Mesenchymal stem cell (in vitro differentiated cells and primary cell): ENCODE data around the gene UNC13D.

Source experiments
- DNase-seq: peaks from one replicate; pipeline ENCODE4 v3.0.0-alpha.2; 2013
- H2AFZ ChIP-seq: one replicate; pipeline ENCODE4 v1.6.1; 2013; ENCODE audit warnings: low read depth, mild to moderate bottlenecking, control low read depth, inconsistent platforms, low read length, moderate library complexity
- H2AK5ac ChIP-seq: 2 replicates; pipeline ENCODE4 v1.6.1; 2013; ENCODE audit warnings: low read length, moderate library complexity, mild to moderate bottlenecking, inconsistent platforms; ENCODE audit not compliant: severe bottlenecking
- H2BK120ac ChIP-seq: one replicate; pipeline ENCODE4 v1.6.1; 2013; ENCODE audit warnings: low read depth, mild to moderate bottlenecking, inconsistent platforms, low read length, moderate library complexity
- H2BK12ac ChIP-seq, 2 experiments: one replicate each; pipeline ENCODE4 v1.6.1; 2013; ENCODE audit warnings: inconsistent platforms in 2 of 2, low read length in 2 of 2, mild to moderate bottlenecking in 2 of 2, moderate library complexity in 2 of 2, control low read depth in 1 of 2
- H2BK15ac ChIP-seq: one replicate; pipeline ENCODE4 v1.6.1; 2013; ENCODE audit warnings: mild to moderate bottlenecking, low read depth, inconsistent platforms; ENCODE audit not compliant: poor library complexity, severe bottlenecking
- H2BK5ac ChIP-seq: 2 replicates; pipeline ENCODE4 v1.6.1; 2013; ENCODE audit warnings: low read depth, mild to moderate bottlenecking, low read length, control low read depth, inconsistent platforms; ENCODE audit not compliant: poor library complexity, severe bottlenecking
- H3K14ac ChIP-seq, 2 experiments: one replicate each; pipeline ENCODE4 v1.6.1; 2013; ENCODE audit warnings: inconsistent platforms in 2 of 2, low read length in 2 of 2, control low read depth in 1 of 2, mild to moderate bottlenecking in 1 of 2, moderate library complexity in 1 of 2
- H3K18ac ChIP-seq, 2 experiments: one replicate each; pipeline ENCODE4 v1.6.1; 2013; ENCODE audit warnings: inconsistent platforms in 2 of 2, low read length in 2 of 2, control low read depth in 1 of 2, low read depth in 1 of 2, mild to moderate bottlenecking in 1 of 2
- H3K23ac ChIP-seq, 2 experiments: one replicate each; pipeline ENCODE4 v1.6.1; 2013; ENCODE audit warnings: inconsistent platforms in 2 of 2, low read length in 2 of 2, mild to moderate bottlenecking in 2 of 2, moderate library complexity in 2 of 2, control low read depth in 1 of 2
- H3K27ac ChIP-seq: 2 replicates; pipeline ENCODE4 v1.5.1; 2013; ENCODE audit warnings: mild to moderate bottlenecking, moderate library complexity, low read length, control low read depth, inconsistent platforms; ENCODE audit not compliant: poor library complexity, severe bottlenecking
- H3K27me3 ChIP-seq, 2 experiments: 2 replicates each; pipeline versions ENCODE4 v1.6.1 to v1.7.0; 2013; ENCODE audit warnings: low read length in 2 of 2, mild to moderate bottlenecking in 2 of 2, moderate library complexity in 2 of 2, control low read depth in 1 of 2, inconsistent platforms in 1 of 2; ENCODE audit not compliant: control insufficient read depth in 1 of 2, insufficient read depth in 1 of 2
- H3K36me3 ChIP-seq, 2 experiments: 2 replicates each; pipeline versions ENCODE4 v1.6.1 to v1.7.0; 2013; ENCODE audit warnings: low read length in 2 of 2, control low read depth in 1 of 2, inconsistent platforms in 1 of 2, low read depth in 1 of 2, mild to moderate bottlenecking in 1 of 2; ENCODE audit not compliant: insufficient read depth in 2 of 2, control insufficient read depth in 1 of 2
- H3K4ac ChIP-seq, 2 experiments: one replicate each; pipeline ENCODE4 v1.6.1; 2013; ENCODE audit warnings: inconsistent platforms in 2 of 2, low read length in 2 of 2, mild to moderate bottlenecking in 2 of 2, moderate library complexity in 2 of 2, control low read depth in 1 of 2, low read depth in 1 of 2
- H3K4me1 ChIP-seq: 2 replicates; pipeline ENCODE4 v1.6.1; 2013; ENCODE audit warnings: low read depth, low read length, control low read depth; ENCODE audit not compliant: control insufficient read depth, insufficient read depth
- H3K4me2 ChIP-seq: 2 replicates; pipeline ENCODE4 v1.6.1; 2013; ENCODE audit warnings: low read length, mild to moderate bottlenecking, inconsistent platforms; ENCODE audit not compliant: poor library complexity, severe bottlenecking
- H3K4me3 ChIP-seq, 2 experiments: 2 replicates each; pipeline versions ENCODE4 v1.5.1 to v1.7.0; 2013; ENCODE audit warnings: low read length in 2 of 2, mild to moderate bottlenecking in 2 of 2, control low read depth in 1 of 2, low read depth in 1 of 2; ENCODE audit not compliant: insufficient read depth in 1 of 2
- H3K79me1 ChIP-seq: replicated peaks from 2 replicates; pipeline ENCODE4 v1.6.1; 2013; ENCODE audit warnings: mild to moderate bottlenecking, control low read depth, low read length, inconsistent platforms; ENCODE audit not compliant: poor library complexity, severe bottlenecking
- H3K9ac ChIP-seq: 2 replicates; pipeline ENCODE4 v1.7.0; 2013; ENCODE audit warnings: mild to moderate bottlenecking, low read length, moderate library complexity
- H3K9me3 ChIP-seq: 2 replicates; pipeline ENCODE4 v1.7.0; 2013; ENCODE audit warnings: mild to moderate bottlenecking, low read length; ENCODE audit not compliant: control insufficient read depth
- H4K8ac ChIP-seq: one replicate; pipeline ENCODE4 v1.6.1; 2013; ENCODE audit warnings: inconsistent platforms, mild to moderate bottlenecking, low read length, moderate library complexity
- H4K91ac ChIP-seq: one replicate; pipeline ENCODE4 v1.6.1; 2013; ENCODE audit warnings: mild to moderate bottlenecking, low read length, inconsistent platforms
- WGBS: methylation state at CpG from one replicate; pipeline ENCODE4 v1.1.7; 2013; ENCODE audit warnings: mixed read lengths; 5-methylcytosine and 5-hydroxymethylcytosine counted together

UNC13D gene

DNA sequence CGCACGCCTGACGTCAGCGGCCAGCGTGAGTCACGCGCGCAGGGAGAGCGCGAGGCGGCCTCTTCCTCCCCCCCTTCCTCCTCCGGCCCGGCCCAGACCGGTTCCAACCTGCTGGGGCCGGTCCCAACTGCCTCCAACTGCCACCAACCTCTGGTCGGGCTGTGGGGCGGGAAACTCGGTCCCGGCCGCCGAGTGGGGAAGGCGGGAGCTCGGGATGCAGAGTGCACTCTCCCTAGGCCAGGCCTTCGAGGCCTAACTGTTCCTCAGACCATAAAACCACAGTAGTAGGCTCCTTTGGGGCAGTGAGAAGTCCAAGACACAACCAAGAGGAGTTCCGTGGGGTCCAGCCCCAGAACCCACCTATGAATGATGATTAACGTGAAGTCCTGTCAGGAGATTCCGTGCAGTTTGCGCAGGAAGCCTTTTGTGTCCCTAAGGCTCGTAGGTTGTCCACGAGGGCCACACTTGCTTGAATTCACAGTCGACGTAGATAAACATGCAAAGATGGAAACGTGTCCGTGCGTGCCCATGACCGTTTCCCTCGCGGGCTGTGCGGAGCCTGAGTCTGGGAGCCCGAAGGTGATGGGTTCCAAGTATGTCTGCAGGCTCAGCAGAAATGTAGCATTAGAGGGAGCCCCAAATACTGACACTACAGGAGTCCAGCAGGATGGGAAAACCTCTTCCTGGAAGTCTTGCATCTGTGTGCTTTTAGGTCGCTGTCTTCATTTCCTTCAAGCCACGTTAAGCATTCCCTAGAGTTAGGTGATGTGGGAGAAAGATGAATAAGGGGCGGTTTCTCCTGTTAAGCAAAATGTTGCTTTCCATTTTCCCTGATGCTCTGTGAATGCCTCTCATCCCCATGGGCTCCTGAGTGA is 59.0 kb downstream of the UNC13D start:
- WGBS, result 10% methylated on average over 38 of the region's 43 CpGs
- Histone ChIP-seq H2AFZ (peak overlapping the region; percentile 93), H3K23ac (peak overlapping the region; percentile 0 to 34)

DNA sequence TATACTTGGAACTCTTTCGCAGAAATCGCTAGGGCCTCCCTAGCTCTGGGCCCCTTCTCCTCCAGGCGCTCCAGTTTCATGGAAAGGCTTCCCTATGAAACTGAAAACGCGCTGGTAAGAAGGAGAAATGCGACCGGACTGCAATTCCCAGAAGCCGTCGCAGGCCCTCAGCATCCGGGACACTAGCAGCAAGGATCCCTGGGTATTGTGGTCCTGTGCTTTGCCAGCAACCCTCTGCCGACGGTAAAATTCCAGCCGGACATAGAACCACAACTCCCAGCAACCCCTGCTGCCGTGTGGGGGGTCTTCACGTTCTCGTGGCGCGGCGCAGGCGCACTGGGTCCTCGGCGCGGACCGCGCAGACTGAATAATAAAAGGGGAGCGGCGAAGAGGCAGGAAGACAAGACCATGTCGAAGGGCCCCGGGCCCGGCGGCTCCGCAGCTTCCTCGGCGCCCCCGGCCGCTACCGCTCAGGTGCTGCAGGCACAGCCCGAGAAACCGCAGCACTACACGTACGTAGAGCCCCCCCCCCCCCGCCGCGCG is 59.7 kb downstream of the UNC13D start, which contains the start of gene UNK:
Gene UNK (plus strand): TSS at position 334 of the 543 bp plus-strand sequence. CDS start 75 bp downstream, at position 409.
- Histone ChIP-seq H3K18ac (peak within 1 kb of the TSS; percentile 98 to 99), H3K9ac (peak within 1 kb of the TSS; percentile 100), H2BK12ac (peak within 1 kb of the TSS; percentile 22 to 94), H3K27me3 (no peaks in the 10 kb centered on the region), H2BK5ac (peak within 1 kb of the TSS; percentile 94), H3K4me2 (peak within 1 kb of the TSS; percentile 78), H3K9me3 (no peaks in the 10 kb centered on the region), H3K4me1 (peaks cover 14% of the 10 kb centered on the region), H3K4ac (peak within 1 kb of the TSS; percentile 82 to 100), H2BK15ac (peak within 1 kb of the TSS; percentile 96), H2BK120ac (peak within 1 kb of the TSS; percentile 83), H2AK5ac (peak within 1 kb of the TSS; percentile 98), H3K4me3 (peak within 1 kb of the TSS; percentile 80 to 82), H3K79me1 (peaks cover 4% of the 10 kb centered on the region), H3K36me3 (no peaks in the 10 kb centered on the region), H4K8ac (peak within 1 kb of the TSS; percentile 97), H3K14ac (peak within 1 kb of the TSS in 1 of 2 experiments; percentile 99), H3K27ac (peak within 1 kb of the TSS; percentile 100), H2AFZ (peak within 1 kb of the TSS; percentile 93), H3K23ac (peak within 1 kb of the TSS; percentile 0 to 34), H4K91ac (peak within 1 kb of the TSS; percentile 97)
- DNase-seq, result peak; percentile 100
- under 1% methylated on average over 29 of the region's 45 CpGs for WGBS

More for the DNA sequence above, 59.0 kb downstream of the UNC13D start:
- Histone ChIP-seq H2BK15ac (no peak overlapping the region), H3K4me1 (peaks cover 14% of the 10 kb centered on the region), H2AK5ac (peak overlapping the region; percentile 98), H4K8ac (peak overlapping the region; percentile 97), H3K79me1 (peaks cover 4% of the 10 kb centered on the region), H4K91ac (peak overlapping the region; percentile 97), H3K4me3 (peak overlapping the region; percentile 80 to 82), H3K36me3 (no peaks in the 10 kb centered on the region), H2BK120ac (peak overlapping the region; percentile 83), H3K9ac (peak overlapping the region; percentile 100), H3K27ac (peak overlapping the region; percentile 100), H3K4ac (peak overlapping the region; percentile 82 to 100), H3K9me3 (no peaks in the 10 kb centered on the region), H2BK12ac (peak overlapping the region in 1 of 2 experiments; percentile 29), H3K18ac (peak overlapping the region; percentile 98 to 99), H3K14ac (peak overlapping the region in 1 of 2 experiments; percentile 99), H3K4me2 (peak overlapping the region; percentile 78), H2BK5ac (peak overlapping the region; percentile 94), H3K27me3 (no peaks in the 10 kb centered on the region)
- DNase-seq, result peak; percentile 91

DNA sequence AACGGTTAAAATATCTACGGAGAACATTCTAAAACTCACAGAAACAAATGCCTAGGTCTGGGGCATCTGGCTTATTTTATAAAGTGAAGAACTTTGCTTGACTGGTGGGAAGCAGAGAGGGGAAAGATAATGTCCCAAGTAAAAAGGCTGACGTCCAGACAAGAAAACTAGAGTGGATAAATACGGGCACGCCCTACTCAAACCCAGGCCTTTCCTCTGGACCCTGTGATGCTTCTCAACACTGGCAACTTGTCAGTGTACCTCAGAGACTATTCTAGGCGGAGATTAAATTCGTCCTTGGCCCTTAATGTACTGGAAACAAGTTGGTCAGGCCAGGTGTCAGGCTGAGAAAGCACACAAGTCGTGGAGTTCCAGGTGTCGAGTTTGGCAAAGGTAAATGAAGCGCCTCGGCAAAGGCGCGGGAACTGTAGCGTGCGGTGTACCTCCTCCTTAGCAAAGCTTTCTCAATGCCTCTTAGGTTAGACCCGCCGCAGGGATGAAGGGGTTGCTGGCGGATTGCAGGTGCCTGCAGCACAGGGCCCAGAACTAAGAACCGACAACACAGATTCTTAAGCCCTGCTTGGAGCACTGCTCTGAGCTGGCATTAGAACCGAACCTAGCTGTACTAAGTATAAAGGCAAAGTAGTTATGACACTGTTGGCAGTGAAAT is 60.3 kb downstream of the UNC13D start:
- Histone ChIP-seq H3K18ac (peak overlapping the region; percentile 77 to 83), H4K91ac (peak overlapping the region; percentile 60), H2BK12ac (peak overlapping the region; percentile 7 to 22), H3K27me3 (no peaks in the 10 kb centered on the region), H3K4me2 (peak overlapping the region; percentile 58), H3K27ac (peak overlapping the region; percentile 63), H2AFZ (no peak overlapping the region), H3K79me1 (peaks cover 4% of the 10 kb centered on the region), H3K9ac (peak overlapping the region; percentile 100), H3K36me3 (peaks cover under 1 to 3% of the 10 kb centered on the region in 2 experiments), H3K4me3 (peak overlapping the region in 1 of 2 experiments; percentile 82), H3K14ac (no peak overlapping the region), H3K23ac (no peak overlapping the region), H2AK5ac (peak overlapping the region; percentile 37), H2BK15ac (peak overlapping the region; percentile 73), H3K4me1 (peaks cover 14% of the 10 kb centered on the region), H3K9me3 (no peaks in the 10 kb centered on the region), H2BK120ac (peak overlapping the region; percentile 22), H3K4ac (peak overlapping the region; percentile 7 to 93), H2BK5ac (no peak overlapping the region), H4K8ac (peak overlapping the region; percentile 87)
- 83% methylated on average over 19 of the region's 20 CpGs for WGBS
- DNase-seq, result no peak
